ENCODE data around the gene NEURL1.
"Not testable (repeated sequence)": the region's sequence is repeated elsewhere in the genome, so short reads cannot be mapped to it uniquely, and the experiment has no call there.

Gene NEURL1

DNA sequence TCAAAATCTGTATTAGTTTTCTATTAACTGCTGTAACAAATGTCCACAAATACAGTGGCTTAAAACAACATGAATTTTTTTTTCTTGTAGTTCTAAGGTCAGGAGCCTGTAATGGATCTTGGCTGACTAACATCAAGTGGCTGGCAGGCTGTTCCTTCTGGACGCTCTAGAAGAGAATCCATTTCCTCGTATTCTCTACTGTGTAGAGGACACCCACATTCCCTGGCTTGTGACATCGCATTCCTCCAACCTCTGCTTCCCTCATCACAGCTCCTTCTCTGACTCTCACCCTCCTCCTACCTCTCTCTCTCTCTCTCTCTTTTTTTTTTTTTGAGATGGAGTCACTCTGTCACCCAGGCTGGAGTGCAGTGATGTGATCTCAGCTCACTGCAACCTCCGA, 30.0 kb upstream of the NEURL1 start:
- no peak for DNase-seq (ENCODE audit: low read depth in 2 of 2)

DNA sequence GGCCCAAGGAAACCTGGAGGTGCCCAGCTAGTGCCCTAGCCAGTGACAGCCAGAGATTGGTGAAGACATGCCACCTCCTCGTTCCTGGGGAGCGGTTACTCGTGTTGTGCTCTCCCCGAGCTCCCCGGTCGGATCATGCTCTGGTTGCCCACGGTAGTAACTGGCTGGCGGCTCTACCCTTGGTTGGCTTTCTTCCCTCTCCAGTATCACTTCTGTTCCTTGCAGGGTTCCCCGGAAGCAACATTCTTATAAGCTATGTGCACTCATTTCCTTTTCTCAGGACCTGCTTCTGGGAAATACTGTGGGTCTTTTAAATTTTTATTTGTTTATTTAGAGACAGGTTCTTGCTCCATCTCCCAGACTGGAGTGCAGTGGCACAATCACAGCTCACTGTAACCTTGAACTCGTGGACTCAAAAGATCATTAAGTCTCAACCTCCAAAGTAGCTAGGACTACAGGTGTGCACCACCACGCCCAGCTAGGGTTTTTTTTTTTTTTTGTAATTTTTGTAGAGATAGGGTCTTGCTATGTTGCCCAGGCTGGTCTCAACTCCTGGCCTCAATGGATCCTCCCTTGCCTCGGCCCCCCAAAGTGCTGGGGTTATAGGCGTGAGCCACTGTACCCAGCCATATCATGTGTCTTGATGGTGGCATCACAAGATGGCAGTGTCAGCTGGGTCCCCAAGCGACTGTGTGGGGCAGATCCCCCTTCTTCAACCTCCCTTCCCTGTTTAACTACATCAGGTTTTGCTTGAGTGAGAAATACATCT, 27.9 kb upstream of the NEURL1 start:
- no peak for DNase-seq (ENCODE audit: low read depth in 2 of 2)

DNA sequence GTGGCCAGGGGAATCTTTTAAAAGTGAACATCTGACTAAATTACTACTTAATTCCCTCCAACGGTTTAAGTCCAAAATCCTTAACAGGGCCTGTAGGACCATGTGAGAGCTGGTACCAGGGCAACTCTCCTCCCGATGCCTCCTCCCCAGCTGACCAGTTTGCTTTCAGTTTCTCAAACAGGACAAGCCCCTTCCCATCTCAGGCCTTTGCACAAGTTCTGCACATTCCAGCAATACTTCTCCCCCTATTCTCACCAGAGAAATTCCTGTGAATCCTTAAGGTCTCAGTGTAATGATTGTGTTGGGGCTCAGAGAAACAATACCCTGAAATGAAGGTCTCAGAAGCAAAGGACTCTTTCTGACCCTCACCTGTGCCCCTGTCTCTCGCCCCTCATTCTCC, 26.8 kb upstream of the NEURL1 start:
- no peak for DNase-seq (ENCODE audit: low read depth in 2 of 2)

DNA sequence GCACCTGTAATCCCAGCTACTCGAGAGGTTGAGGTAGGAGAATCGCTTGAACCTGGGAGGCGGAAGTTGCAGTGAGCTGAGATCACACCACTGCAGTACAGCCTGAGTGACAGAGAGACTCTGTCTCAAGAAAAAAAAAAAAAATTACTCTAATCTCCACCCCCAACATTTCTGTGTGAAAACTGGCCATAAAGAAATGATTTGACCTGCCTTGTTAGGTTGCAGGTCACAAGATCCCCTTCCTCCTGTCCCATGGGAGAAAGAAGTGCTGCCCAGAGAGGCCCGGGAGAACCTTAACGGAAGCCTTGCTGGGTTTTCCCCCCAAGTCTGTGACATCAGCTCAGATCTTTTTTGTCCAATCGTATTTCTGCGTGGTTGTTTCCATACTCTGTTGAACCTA, 26.1 kb upstream of the NEURL1 start:
- DNase-seq (ENCODE audit: low read depth in 2 of 2) = no peak

DNA sequence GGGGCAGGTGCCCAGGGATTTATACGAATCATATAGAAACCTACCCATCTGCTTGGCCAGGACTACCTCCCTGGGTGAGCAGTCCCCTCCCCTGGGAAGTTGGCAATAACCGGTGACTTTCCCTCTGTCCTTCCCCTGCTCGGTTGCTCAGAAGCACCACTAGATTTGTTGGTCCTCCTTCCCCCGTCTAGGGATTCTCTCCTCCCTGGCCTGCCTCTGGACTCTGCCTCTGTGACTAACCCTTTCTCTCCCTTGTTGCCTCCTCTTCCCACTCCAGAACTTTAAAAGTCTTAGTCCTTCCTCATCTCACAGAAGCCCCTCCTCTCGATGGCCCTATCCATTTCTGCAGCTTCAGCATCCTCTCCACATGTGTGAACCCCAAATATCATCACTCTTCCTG, 24.3 kb upstream of the NEURL1 start:
- no peak for DNase-seq (ENCODE audit: low read depth in 2 of 2)

DNA sequence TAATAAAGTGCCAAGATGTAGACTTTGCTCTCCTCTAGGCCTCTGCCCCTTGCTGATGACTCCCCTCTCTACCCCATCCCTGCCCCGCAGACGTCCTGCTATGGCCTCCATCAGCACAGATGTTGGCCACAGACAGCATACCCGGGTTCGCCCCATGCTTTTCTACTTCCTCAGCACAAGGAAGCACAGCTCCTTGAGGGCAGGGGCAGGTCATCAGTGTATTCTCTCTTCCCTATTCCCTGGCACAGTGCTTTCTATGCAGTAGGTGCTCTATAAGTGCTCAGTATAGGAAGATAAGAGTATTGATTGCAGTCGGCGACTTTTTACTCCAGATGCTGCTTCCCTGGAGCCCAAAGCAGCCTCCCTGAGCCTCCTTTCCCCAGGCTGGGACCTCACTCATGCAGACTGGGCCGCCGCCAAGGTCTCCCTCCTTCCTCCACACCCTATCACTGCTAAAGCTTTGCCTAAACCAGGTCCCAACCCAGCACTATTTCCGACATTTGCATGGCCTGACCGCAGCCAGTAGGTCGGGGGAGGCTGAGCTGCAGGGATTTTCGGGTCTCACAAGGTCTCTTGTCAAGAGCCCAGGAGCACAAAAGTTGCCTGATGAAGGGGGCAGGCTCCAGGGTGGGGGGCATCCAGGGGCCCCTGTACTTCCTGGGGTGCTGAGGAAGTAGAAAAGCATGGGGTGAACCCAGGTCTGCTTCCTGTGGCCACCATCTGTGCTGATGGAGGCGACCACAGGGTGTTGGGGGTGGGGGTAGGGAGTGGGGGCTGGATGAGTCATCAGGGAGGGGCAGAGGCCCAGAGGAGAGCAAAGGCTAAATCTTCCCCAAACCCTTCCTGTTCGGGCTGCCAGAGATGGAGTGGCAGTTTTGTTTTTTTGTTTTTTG, 22.5 kb upstream of the NEURL1 start:
- DNase-seq (ENCODE audit: low read depth in 2 of 2) = peak; percentile 46 to 52

DNA sequence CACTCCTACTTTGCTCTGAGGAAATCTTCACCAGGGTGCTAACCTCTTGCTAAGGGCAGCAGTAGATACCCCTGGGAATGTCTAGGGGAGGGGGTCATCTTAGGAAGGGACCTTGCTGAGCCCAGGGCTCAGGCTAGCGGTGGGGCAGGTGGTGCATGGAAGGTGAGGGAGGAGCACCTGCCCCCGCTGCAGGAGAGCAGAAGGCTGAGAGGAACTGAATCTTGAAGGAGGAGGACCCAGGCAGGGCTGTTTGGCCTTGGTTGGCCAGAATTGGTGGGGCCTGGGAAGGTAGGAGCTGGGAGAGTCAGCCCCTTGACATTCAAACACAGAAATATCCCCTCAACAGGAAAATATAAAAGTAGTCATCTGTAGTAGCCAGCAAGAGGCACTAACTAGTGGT, 21.5 kb upstream of the NEURL1 start:
- no peak for DNase-seq (ENCODE audit: low read depth in 2 of 2)

DNA sequence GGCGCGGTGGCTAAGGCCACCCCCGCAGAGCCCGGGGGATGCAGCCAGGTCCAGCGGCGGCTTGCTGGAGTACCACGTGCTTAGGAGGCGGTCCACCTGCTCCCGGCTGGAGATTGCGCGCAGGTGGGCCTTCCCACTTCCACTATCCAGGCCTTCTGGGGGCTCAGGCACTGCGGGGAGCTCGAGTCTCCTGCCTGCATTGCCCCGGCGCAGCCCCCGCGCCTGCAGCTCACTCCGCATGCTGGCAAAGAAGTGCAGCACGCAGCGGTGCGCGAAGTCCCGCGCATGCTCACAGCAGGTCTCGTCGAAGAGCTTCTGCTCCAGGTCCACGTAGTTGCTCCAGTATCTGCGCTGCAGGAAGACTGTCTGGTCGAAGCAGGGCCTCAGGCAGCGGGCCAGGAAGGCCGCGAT, 20.2 kb upstream of the NEURL1 start:
- DNase-seq (ENCODE audit: low read depth in 2 of 2) = no peak

DNA sequence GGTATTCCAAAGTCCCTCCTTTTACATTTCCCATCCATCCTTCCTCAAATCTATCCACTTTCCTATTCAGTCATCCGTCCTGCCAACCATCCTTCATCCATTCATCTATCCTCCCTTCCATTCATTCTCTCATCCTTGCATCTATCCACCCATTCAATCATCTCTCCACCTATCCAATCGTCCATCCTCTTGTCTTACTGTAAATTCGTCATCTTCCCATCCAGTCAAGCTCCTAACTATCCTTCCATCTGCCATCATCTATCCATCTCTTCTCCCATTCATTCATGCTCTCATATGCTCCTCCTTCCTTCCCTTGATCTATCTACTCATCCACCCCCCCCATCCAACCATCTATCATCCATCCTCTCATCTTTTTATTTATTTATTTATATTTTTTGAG, 19.4 kb upstream of the NEURL1 start:
- DNase-seq (ENCODE audit: low read depth in 2 of 2) = no peak

DNA sequence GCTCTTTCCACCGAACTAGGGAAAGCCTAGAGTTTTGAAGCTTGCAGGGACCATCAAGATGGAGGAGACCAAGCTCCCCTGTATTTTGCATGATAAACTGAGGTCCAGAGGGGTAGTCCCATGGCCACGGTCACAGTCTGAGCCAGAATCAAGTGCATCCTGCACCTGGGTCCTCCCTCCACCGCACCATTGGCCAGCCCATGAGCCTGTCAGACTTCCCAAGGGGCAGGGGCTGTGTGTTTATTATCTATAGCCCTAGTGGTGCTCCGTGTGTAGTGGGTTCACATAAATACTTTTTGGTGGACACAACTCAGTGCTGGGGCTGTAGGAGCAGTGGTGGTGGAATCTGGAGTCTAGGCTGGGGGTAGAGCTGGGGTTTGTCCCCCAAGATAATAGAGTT, 18.1 kb upstream of the NEURL1 start:
- DNase-seq (ENCODE audit: low read depth in 2 of 2) = no peak

DNA sequence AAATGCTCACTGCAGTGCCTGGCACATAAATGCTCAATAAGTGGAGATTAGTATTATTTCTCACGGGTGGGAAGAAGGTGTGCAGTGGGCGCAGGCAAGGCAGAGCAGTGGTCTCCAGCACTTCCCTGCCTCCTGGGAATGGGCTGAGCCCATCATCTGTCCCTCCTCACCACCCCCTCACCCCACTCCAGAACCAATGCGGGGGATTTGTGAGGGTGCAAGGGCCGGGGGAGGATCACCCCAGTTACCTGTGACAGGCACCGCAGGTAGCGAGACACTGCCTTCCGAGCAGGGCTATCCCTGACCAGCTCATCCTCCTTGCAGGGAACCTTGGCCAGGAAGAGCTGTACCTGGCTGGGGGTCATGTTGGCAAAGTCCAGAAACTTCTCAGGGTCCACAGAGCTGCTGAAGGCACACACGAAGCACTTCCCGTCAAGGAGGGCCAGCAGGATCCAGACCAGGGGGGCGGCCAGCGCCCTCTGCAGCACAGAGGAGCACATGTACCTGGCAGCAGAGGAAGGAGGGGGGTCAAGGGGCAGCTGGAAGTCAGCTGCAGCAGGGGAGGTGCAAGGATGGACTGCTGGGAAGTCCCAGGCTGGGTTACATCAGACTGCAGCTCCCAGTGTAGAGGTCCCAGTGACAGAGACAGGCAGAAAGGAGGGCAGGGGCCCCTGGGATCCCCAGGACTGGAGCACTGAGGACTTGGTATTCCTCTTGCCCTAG, 17.3 kb upstream of the NEURL1 start:
- no peak for DNase-seq (ENCODE audit: low read depth in 2 of 2)

DNA sequence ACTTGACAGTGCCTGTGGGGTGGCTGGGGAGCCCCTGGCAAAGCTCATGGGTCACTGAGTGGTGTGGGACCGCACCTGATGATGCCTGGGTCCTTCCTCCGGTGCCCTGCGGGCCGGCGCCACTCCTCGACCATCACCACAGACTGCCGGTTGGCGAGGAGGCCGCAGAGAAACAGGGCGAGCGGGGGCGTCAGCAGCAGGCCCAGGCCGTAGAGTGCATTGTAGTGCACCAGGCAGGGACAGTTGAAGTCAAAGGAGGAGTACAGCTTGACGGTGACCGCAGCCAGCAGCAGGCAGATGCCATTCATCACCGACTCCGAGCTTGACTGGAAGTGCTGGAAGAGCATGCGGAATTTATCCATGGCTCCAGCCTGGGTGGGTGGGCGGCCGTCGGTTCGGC, 14.8 kb upstream of the NEURL1 start:
- DNase-seq (ENCODE audit: low read depth in 2 of 2) = no peak

DNA sequence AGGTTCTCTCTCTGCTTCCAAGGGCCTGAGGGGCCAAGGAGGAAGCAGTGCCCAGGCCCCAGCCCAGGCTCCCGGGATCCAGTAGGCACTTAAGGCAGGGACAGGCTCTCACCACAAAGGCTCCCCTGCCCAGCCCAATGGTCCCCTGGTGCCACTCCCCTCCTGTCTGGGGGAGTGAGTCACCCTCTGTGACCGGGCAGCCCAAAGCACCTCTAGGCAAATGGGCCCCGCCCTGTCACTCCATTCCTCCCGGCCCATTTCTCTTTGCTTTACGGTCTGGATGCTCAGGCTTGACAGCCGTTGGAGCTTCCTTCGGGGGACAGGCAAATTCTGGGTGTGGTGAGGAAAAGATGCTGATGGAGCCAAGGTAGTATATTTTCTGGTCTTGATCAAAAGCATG, 14.4 kb upstream of the NEURL1 start, which contains the start of gene CALHM3:
TSS of gene CALHM3 (minus strand) at position 106 of the 400 bp plus-strand sequence. CDS start 208 bp downstream, outside the sequence.
- no peak for DNase-seq (ENCODE audit: low read depth in 2 of 2)

DNA sequence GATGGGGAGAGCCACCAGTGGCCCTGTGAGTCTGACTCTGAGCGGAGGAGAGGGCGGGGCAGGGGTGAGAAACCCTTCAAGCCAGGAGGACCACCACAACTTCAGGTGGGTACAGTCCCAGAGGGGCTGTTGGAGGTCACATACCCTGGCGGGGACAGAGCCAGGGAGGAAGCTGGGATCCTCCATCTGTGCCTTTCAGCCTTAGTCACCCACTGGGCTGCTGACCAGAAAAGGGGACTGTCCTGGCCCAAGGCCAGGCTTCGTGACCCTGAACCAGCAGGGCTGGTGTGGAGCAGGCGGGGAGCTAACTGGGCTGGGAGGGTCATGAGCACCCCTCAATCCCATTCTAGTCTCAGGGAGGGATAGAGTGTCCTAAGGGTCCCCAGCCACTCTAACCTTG, 13.0 kb upstream of the NEURL1 start:
- no peak for DNase-seq (ENCODE audit: low read depth in 2 of 2)

DNA sequence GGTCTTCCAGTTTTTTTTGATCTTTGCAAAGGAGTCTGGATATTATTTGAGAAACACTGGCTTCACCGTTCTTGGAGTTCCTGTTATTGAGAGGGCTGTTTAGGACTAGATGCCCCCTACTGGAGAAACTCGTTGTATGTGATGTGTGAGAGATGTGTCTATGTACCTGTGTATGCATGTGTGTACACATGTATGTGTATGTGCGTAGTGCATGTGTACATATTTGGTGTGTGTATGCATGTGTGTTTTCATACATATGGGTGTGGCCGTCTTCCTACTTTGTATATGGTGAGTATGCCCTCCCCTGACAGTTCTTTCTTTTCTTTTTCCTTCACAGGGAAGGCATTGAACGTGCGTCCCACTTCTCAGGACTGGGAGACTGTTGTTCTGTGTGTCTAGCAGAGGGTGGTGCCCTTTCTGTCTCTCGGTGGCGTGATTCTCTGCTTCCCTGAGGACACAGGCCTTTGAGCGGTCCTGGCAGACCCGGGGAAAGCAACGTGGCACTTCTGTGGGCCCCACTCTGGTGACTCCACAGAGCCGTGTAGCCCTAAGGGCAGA, 11.5 kb upstream of the NEURL1 start:
- no peak for DNase-seq (ENCODE audit: low read depth in 2 of 2)

DNA sequence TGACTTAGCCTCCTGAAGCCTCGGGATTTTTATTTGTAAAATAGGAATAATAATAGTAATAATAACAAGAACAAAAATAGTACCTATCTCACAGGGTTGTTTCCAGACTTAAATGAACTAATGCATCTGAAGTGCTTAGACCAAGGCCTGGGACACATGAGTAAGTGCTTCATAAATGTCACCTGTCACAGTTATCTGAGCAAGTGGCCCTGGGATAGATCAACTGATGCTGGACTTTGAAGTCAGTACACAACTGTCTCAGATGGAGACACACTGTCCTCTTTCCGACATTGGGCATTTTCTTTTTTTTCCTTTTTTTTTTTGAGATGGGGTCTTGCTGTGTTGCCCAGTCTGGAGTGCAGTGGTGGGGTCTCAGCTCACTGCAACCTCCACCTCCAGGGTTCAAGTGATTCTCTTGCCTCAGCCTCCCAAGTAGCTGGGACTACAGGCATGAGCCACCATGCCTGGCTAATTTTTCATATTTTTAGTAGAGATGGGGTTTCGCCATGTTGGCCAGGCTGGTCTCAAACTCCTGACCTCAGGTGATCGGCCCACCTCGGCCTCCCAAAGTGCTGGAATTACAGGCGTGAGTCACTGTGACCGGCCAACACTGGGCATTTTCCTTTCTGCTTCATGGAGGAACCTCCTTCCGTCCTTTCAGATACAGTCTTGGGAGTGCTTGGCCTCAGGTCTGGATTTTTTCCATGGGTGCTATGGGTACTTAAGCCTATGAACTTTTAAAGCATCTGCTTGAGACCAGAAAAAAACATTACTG, 6.7 kb upstream of the NEURL1 start:
- DNase-seq (ENCODE audit: low read depth in 2 of 2) = not testable (repeated sequence)

DNA sequence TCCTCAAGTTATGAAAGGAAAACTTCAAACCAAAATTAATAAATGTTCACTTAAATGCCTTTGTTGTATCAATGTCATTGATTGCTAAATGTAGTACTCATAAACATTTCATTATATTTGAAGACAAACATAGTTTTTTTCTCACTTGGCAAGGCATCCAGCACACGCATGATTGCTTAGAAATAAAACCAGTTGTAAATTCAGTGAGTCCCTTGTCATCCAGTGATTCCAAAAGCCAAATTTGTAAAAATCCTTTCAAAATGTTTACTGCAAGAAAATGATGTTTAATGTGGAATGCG, 6.1 kb upstream of the NEURL1 start:
- no peak for DNase-seq (ENCODE audit: low read depth in 2 of 2)

DNA sequence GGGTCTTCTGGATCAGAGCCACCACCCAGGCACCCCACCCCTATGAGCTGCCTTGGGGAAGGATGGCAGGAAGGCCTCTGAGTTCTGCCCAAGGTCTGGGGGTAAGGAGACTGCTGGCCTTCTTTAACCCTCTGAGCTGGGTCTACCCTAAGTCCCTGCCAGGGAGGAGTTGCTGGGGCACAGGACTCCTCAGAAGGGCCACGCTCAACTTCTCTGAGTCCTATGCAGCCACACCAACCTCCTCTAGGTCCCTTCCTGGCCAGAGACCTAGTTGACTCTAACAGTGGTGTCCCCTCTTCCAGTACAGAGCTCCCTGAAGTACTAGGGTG, 2.6 kb upstream of the NEURL1 start:
- no peak for DNase-seq (ENCODE audit: low read depth in 2 of 2)

DNA sequence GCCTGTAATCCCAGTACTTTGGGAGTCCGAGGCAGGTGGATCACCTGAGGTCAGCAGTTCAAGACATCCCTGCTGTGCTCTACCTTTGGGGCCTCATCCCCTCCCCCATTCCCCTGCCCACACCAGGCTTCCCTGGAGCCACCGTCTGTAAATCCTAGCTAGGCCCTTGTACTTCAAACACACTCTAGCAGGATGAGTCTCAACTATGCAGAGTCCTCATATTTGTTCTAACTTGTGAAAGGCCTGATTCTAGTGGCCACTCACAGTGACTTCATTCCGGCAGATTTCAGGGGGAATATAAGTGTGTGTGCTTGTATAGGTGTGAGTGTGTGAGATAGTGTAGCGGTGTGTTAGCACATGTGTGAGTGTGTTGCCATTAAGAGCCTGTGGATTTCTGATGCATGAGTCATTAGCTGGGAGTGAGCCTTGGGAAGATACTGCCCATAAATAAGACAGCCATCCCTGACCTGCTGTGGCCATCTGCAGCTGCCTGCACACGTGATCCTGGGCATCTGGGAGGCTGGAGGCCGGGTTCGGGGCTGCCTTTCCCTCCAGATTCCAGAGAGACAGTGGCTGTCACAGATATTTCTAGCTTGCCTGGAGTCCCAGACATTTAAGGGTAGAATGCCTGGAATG, 1.7 kb upstream of the NEURL1 start:
- no peak for DNase-seq (ENCODE audit: low read depth in 2 of 2)

DNA sequence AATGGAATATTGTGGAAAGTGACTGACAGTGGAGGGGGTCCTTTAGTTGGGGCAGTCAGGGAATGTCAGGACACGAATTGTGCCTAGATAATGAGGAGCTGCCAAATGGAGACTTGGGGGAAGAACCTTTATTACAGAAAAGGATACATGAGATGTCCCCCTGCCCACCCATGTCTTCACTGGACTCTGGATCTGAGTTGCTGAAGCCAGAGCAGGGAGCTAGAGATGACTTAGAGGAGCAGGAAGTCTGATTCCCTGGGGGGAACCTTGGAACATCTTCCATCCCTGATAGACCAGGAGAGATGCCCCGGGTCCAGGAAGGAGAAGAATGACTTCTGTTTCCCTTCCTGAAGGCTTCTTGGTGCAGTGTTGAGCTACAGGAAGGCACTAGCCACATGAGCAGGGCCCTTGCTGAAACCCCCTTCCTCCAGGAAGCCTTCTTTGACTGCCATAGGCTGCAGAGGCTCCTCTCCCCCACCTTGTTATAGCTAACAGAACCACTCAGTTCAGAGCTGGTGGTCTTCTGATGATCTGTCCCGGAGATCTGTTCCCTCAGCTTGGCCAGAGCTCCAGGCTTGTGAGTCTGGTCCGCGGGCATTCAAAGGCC, 747 bp upstream of the NEURL1 start:
- no peak for DNase-seq (ENCODE audit: low read depth in 2 of 2)
